Muscle layer of duodenum (tissue), 2 donors: ENCODE data around the gene ADPRS.

Experiments
- H3K27ac ChIP-seq: one replicate; pipeline ENCODE4 v1.7.0; 2013; ENCODE audit warnings: mild to moderate bottlenecking, low read length
- H3K27me3 ChIP-seq: one replicate; pipeline ENCODE4 v1.7.0; 2013; ENCODE audit warnings: low read depth, mild to moderate bottlenecking, control low read depth, low read length
- H3K36me3 ChIP-seq, 2 donors: one replicate each; pipeline ENCODE4 v1.7.0; 2013; ENCODE audit warnings: low read length in 2 of 2, control low read depth in 1 of 2, mild to moderate bottlenecking in 1 of 2; ENCODE audit not compliant: insufficient read depth in 2 of 2, control insufficient read depth in 1 of 2
- H3K4me1 ChIP-seq, 2 donors: one replicate each; pipeline ENCODE4 v1.7.0; 2013; ENCODE audit warnings: low read length in 2 of 2, mild to moderate bottlenecking in 2 of 2, control low read depth in 1 of 2, moderate library complexity in 1 of 2; ENCODE audit not compliant: insufficient read depth in 2 of 2, control insufficient read depth in 1 of 2
- H3K4me3 ChIP-seq, 2 donors: one replicate each; pipeline ENCODE4 v1.7.0; 2013; ENCODE audit warnings: low read length in 2 of 2, low read depth in 1 of 2, mild to moderate bottlenecking in 1 of 2
- H3K9me3 ChIP-seq, 2 donors: one replicate each; pipeline ENCODE4 v1.7.0; 2013; ENCODE audit warnings: low read length in 2 of 2, control low read depth in 1 of 2, mild to moderate bottlenecking in 1 of 2; ENCODE audit not compliant: control insufficient read depth in 1 of 2
- donor health status: healthy.

ADPRS gene

GRCh38 chr1:36080801-36081200 is 7.9 kb upstream of the ADPRS start:
- Histone ChIP-seq H3K4me1 (peaks cover 0 to 10% of the 10 kb centered on the region in 2 donors), H3K4me3 (no peak overlapping the region), H3K27ac (no peak overlapping the region), H3K9me3 (no peaks in the 10 kb centered on the region), H3K36me3 (no peaks in the 10 kb centered on the region), H3K27me3 (no peaks in the 10 kb centered on the region)

GRCh38 chr1:36081926-36082485 is 6.7 kb upstream of the ADPRS start:
- H3K9me3 ChIP-seq, result no peaks in the 10 kb centered on the region
- no peaks in the 10 kb centered on the region for H3K36me3 ChIP-seq
- no peaks in the 10 kb centered on the region for H3K27me3 ChIP-seq
- H3K27ac ChIP-seq, result no peak overlapping the region
- H3K4me3 ChIP-seq, result no peak overlapping the region
- H3K4me1 ChIP-seq, result peaks cover 0 to 10% of the 10 kb centered on the region in 2 donors

GRCh38 chr1:36083219-36083618 is 5.5 kb upstream of the ADPRS start:
- Histone ChIP-seq H3K27ac (no peak overlapping the region), H3K36me3 (no peaks in the 10 kb centered on the region), H3K4me3 (no peak overlapping the region), H3K4me1 (peaks cover 0 to 12% of the 10 kb centered on the region in 2 donors), H3K9me3 (no peaks in the 10 kb centered on the region), H3K27me3 (no peaks in the 10 kb centered on the region)

- H3K4me1 ChIP-seq, result peaks cover 0 to 15% of the 10 kb centered on the region in 2 donors
- no peaks in the 10 kb centered on the region for H3K9me3 ChIP-seq
- H3K27ac ChIP-seq, result no peak within 1 kb of the TSS
- no peaks in the 10 kb centered on the region for H3K36me3 ChIP-seq
- no peaks in the 10 kb centered on the region for H3K27me3 ChIP-seq
- H3K4me3 ChIP-seq, result peak within 1 kb of the TSS; percentile 39 to 66
Measured at GRCh38 chr1:36083635-36084496, 4.8 kb upstream of the ADPRS start, which contains the start of gene TEKT2. Gene TEKT2 (plus strand): TSS chr1:36084094. CDS start chr1:36084922, 828 bp downstream.

- Histone ChIP-seq H3K4me1 (peaks cover 0 to 21% of the 10 kb centered on the region in 2 donors), H3K9me3 (no peaks in the 10 kb centered on the region), H3K27me3 (no peaks in the 10 kb centered on the region), H3K36me3 (no peaks in the 10 kb centered on the region), H3K27ac (no peak overlapping the region), H3K4me3 (peak overlapping the region; percentile 39 to 66)
Measured at GRCh38 chr1:36084497-36085115, 4.1 kb upstream of the ADPRS start.

- Histone ChIP-seq H3K36me3 (no peaks in the 10 kb centered on the region), H3K4me3 (no peak overlapping the region), H3K4me1 (peaks cover 0 to 26% of the 10 kb centered on the region in 2 donors), H3K27ac (no peak overlapping the region), H3K27me3 (no peaks in the 10 kb centered on the region), H3K9me3 (no peaks in the 10 kb centered on the region)
Measured at GRCh38 chr1:36085126-36085525, 3.6 kb upstream of the ADPRS start.

- Histone ChIP-seq H3K9me3 (no peaks in the 10 kb centered on the region), H3K4me1 (peaks cover 0 to 32% of the 10 kb centered on the region in 2 donors), H3K4me3 (no peak overlapping the region), H3K27me3 (no peaks in the 10 kb centered on the region), H3K27ac (no peak overlapping the region), H3K36me3 (no peaks in the 10 kb centered on the region)
Measured at GRCh38 chr1:36085686-36086526, 2.8 kb upstream of the ADPRS start.

GRCh38 chr1:36086529-36087232 is 2.0 kb upstream of the ADPRS start:
- Histone ChIP-seq H3K27ac (no peak overlapping the region), H3K4me3 (no peak overlapping the region), H3K36me3 (peaks cover under 1 to 7% of the 10 kb centered on the region in 2 donors), H3K4me1 (peaks cover 0 to 39% of the 10 kb centered on the region in 2 donors), H3K27me3 (no peaks in the 10 kb centered on the region), H3K9me3 (no peaks in the 10 kb centered on the region)

- H3K4me1 ChIP-seq, result peaks cover 0 to 39% of the 10 kb centered on the region in 2 donors
- no peak overlapping the region for H3K27ac ChIP-seq
- H3K36me3 ChIP-seq, result peaks cover 8 to 15% of the 10 kb centered on the region in 2 donors
- H3K9me3 ChIP-seq, result no peaks in the 10 kb centered on the region
- H3K27me3 ChIP-seq, result no peaks in the 10 kb centered on the region
- H3K4me3 ChIP-seq, result no peak overlapping the region
Measured at GRCh38 chr1:36087233-36088123, 1.2 kb upstream of the ADPRS start.

- peak overlapping the region; percentile 45 for H3K27ac ChIP-seq
- no peaks in the 10 kb centered on the region for H3K9me3 ChIP-seq
- peak overlapping the region; percentile 94 to 95 for H3K4me3 ChIP-seq
- H3K36me3 ChIP-seq, result peaks cover 16 to 22% of the 10 kb centered on the region in 2 donors
- peaks cover 0 to 39% of the 10 kb centered on the region in 2 donors for H3K4me1 ChIP-seq
- H3K27me3 ChIP-seq, result no peaks in the 10 kb centered on the region
Measured at GRCh38 chr1:36088265-36088576, 471 bp upstream of the ADPRS start.
